Vagina (tissue), 2 donors: ENCODE data around the gene CHN2. TPM values are rescaled to one million over a fixed set of nuclear protein-coding genes. Genes with fewer than 3 reads are reported as not detected.
A peak's percentile ranks its signal among the peaks of the same experiment; 100 is the strongest.

Experiments used
- DNase-seq, 2 donors: peaks; one replicate each; pipeline ENCODE4 v3.0.0-alpha.2; 2017; ENCODE audit errors: extremely low spot score in 2 of 2
- H3K27ac ChIP-seq: fragments of 200-600 bp; sonication (generic); one replicate; pipeline ENCODE4 v1.5.1; 2019
- H3K27me3 ChIP-seq: fragments of 200-600 bp; sonication (generic); one replicate; pipeline ENCODE4 v1.5.1; 2019
- H3K36me3 ChIP-seq, 2 donors: fragments of 200-600 bp; sonication (generic); one replicate each; pipeline ENCODE4 v1.5.1; 2017 to 2019
- H3K4me1 ChIP-seq: fragments of 200-600 bp; sonication (generic); one replicate; pipeline ENCODE4 v1.5.1; 2019
- H3K4me3 ChIP-seq, 2 donors: fragments of 200-600 bp; sonication (generic); 1 replicate in 1 of 2; 2 replicates in 1 of 2; pipeline ENCODE4 v1.5.1; 2016 to 2019
- H3K9me3 ChIP-seq: fragments of 200-600 bp; sonication (generic); one replicate; pipeline ENCODE4 v1.5.1; 2019
- CTCF ChIP-seq, 3 experiments: fragments of 450-650 bp in 2 of 3; fragments of 200-600 bp in 1 of 3; sonication (generic) in 1 of 3; IDR thresholded peaks; one replicate each; pipeline ENCODE4 v1.5.1; 2017 to 2019; ENCODE audit warnings: antibody characterized with exemption in 3 of 3, mild to moderate bottlenecking in 2 of 3, moderate library complexity in 2 of 3
- POLR2A ChIP-seq, 2 donors: fragments of 450-650 bp; IDR thresholded peaks; one replicate each; pipeline ENCODE4 v1.6.1; 2017; ENCODE audit warnings: antibody characterized with exemption in 2 of 2, mild to moderate bottlenecking in 2 of 2, moderate library complexity in 2 of 2
- POLR2AphosphoS5 ChIP-seq, 2 donors: sonication (generic); formaldehyde crosslinking; IDR thresholded peaks; one replicate each; pipeline ENCODE4 v1.9.0; 2017; ENCODE audit warnings: antibody characterized with exemption in 2 of 2, mild to moderate bottlenecking in 2 of 2, low read depth in 1 of 2; ENCODE audit not compliant: insufficient read depth in 1 of 2
- intact Hi-C: fragments of 100-400 bp; cut with DNase I; formaldehyde crosslinking; loops from one replicate; pipeline ENCODE4 v1.15.1; 2023
- total RNA-seq: library from RNA; depleted of rRNA; stranded (reverse); fragments of >200 nt; gene quantifications from one replicate; pipeline ENCODE4 v1.2.3, GENCODE V29; 2016

CHN2 gene
- total RNA-seq, 1 donor from 2014 or later: 11.0 TPM

DNA sequence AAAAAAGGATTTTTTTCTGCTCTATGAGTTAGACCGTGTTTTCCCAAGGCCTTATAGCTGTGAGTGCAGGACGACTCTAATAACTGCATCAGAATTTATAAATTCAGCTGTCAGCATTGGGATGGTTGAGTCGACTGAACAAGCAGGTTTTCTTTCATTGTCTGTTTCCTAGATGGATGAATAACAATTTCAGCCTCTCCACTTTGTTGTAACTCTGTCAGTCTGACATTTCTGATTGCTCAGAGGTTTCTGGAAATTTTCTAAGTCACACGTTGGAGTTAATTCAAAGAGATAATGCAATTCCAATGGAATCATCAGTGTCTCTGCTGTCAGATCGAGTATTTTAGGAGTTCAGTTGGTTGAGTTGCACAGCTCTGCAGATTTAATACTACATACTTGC, 159.2 kb downstream of the CHN2 start:
- Histone ChIP-seq H3K4me3 (no peak overlapping the region), H3K27ac (no peak overlapping the region), H3K9me3 (no peaks in the 10 kb centered on the region), H3K36me3 (no peaks in the 10 kb centered on the region), H3K27me3 (no peaks in the 10 kb centered on the region), H3K4me1 (no peaks in the 10 kb centered on the region)
- intact Hi-C loops: no loop called here
- DNase-seq: no peak
- TF ChIP-seq CTCF (IDR thresholded peaks at IDR 0.05) (no peak), POLR2A (IDR thresholded peaks at IDR 0.05) (no peak), POLR2AphosphoS5 (IDR thresholded peaks at IDR 0.05; ENCODE audit: insufficient read depth in 1 of 2, low read depth in 1 of 2) (no peak)

GRCh38 chr7:29354340-29354739, 159.8 kb downstream of the CHN2 start:
- intact Hi-C loops: no loop called here
- no peaks in the 10 kb centered on the region for H3K27me3 ChIP-seq

DNA sequence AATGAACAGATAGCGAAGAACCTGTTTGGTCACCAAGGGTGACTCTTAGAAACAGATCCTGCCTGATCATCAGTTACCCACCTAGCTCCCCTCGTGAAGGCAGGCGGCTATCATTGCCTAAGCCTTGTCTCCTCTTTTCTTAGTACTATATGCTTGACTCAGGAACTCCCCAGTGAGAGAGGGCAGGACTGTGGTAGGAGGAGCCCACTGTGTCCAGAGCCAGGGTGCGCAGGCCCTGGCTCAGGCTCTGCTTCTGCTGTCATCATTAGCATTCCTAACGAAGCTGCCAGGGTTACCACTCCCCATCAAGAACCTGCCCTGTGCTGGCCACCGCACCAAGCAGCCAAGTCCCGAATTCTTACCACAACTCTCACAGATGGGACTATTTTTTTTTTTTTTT, 160.8 kb downstream of the CHN2 start:
- intact Hi-C loops: no loop called here
- no peak for DNase-seq
- Histone ChIP-seq H3K9me3 (no peaks in the 10 kb centered on the region), H3K27me3 (no peaks in the 10 kb centered on the region), H3K27ac (no peak overlapping the region), H3K4me1 (peaks cover 2% of the 10 kb centered on the region), H3K36me3 (no peaks in the 10 kb centered on the region), H3K4me3 (no peak overlapping the region)
- TF ChIP-seq POLR2A (IDR thresholded peaks at IDR 0.05) (no peak), POLR2AphosphoS5 (IDR thresholded peaks at IDR 0.05; ENCODE audit: insufficient read depth in 1 of 2, low read depth in 1 of 2) (no peak), CTCF (IDR thresholded peaks at IDR 0.05) (no peak)

More at GRCh38 chr7:29354340-29354739, 159.8 kb downstream of the CHN2 start:
- Histone ChIP-seq H3K4me3 (no peak overlapping the region), H3K4me1 (no peaks in the 10 kb centered on the region), H3K9me3 (no peaks in the 10 kb centered on the region), H3K36me3 (no peaks in the 10 kb centered on the region), H3K27ac (no peak overlapping the region)
- no peak for TF ChIP-seq CTCF (IDR thresholded peaks at IDR 0.05)
- TF ChIP-seq POLR2AphosphoS5 (IDR thresholded peaks at IDR 0.05; ENCODE audit: insufficient read depth in 1 of 2, low read depth in 1 of 2): no peak
- no peak for TF ChIP-seq POLR2A (IDR thresholded peaks at IDR 0.05)
- no peak for DNase-seq

DNA sequence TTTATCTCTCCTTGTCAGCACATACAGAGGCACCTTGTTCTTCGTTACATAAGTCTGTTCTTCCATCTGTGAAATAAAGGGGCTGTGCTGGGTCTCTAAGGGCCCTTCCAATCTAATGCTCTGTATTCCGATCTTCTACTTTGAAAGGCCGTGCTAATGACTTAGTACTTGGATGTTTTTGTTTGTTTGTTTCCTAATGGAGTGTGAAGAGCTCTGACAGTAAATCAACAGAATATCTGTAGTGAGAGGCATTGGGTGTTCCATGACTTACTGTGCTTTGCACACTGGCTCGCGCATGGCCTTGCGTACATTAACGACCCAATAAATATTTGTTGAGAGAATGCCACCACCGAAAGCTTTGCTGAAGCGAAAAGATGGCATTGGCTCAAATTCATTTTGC, 162.1 kb downstream of the CHN2 start:
- Histone ChIP-seq H3K27me3 (no peaks in the 10 kb centered on the region), H3K36me3 (no peaks in the 10 kb centered on the region), H3K4me1 (peaks cover 5% of the 10 kb centered on the region), H3K9me3 (no peaks in the 10 kb centered on the region), H3K27ac (no peak overlapping the region), H3K4me3 (no peak overlapping the region)
- intact Hi-C loops: no loop called here
- no peak for TF ChIP-seq CTCF (IDR thresholded peaks at IDR 0.05)
- TF ChIP-seq POLR2AphosphoS5 (IDR thresholded peaks at IDR 0.05; ENCODE audit: insufficient read depth in 1 of 2, low read depth in 1 of 2): no peak
- TF ChIP-seq POLR2A (IDR thresholded peaks at IDR 0.05): no peak
- no peak for DNase-seq

GRCh38 chr7:29359482-29360093, 165.0 kb downstream of the CHN2 start:
- no peak for TF ChIP-seq CTCF (IDR thresholded peaks at IDR 0.05)
- Histone ChIP-seq H3K27me3 (no peaks in the 10 kb centered on the region), H3K4me3 (no peak overlapping the region), H3K4me1 (peaks cover 5% of the 10 kb centered on the region), H3K27ac (no peak overlapping the region), H3K9me3 (no peaks in the 10 kb centered on the region), H3K36me3 (no peaks in the 10 kb centered on the region)
- peak in 1 of 2 donors; percentile 67 for DNase-seq
- intact Hi-C loops: no loop called here
